ENCODE measurements around the gene HADH.
"Not testable (repeated sequence)": the region's sequence is repeated elsewhere in the genome, so short reads cannot be mapped to it uniquely, and the experiment has no call there.

Gene HADH

DNA sequence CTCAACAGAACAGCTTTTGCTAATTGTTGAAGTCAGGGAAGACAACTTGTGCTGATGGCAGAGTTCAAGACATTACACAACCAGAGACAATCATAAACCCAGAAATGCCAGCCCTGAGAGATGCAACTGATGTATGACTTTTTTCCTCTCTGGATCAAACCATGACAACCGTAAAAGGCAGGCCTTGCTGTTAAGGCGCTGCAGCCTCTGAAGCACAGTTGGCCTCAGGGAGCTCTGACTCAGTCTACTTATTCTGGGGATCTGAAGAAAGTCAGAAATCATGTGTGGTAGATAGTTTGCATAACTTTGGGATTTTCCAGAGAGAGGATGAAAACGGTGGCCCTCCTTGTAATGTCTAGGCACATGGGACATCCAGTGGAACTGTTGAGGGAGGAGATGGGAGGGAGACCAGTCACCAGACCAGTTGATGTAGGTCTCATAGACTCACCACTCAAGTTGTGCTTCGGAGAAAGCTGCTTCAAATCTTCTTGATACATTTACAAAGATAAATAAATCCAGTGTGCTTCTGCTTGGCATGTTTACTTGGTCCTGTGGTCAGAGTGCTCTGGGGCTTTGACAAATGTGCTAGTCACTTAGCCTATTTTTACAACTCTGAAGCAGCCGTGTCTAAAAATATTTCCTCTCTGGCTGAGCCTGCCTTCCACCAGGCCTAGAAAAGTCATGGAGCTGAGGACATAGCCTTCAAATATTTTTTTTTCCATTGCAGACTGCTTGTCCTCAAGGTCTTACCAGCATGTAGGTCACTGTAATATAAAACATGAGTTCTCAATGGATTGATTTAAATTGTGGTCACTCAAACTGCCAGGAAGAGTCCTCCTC lies 7.5 kb downstream of the HADH start:
- no peak for DNase-seq

DNA sequence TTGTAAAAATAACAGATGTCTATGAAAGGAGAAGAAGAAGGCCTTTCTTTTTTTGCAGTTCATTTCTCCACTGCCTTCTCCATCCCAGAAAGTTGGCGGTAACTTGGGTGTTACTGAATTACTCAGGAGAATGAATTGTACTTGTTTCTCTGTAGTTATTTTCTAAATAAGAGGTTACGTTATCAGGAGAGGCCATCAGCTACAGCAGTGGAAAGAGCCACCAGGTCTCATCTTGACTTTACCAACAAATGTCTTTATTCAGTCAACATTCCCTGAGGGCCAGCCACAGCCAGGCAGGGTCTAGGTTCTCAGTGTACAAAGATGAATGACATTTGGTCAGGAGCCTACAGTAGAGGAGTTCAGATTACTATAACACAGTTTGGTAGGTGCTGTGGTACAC lies 8.1 kb downstream of the HADH start:
- DNase-seq = no peak

DNA sequence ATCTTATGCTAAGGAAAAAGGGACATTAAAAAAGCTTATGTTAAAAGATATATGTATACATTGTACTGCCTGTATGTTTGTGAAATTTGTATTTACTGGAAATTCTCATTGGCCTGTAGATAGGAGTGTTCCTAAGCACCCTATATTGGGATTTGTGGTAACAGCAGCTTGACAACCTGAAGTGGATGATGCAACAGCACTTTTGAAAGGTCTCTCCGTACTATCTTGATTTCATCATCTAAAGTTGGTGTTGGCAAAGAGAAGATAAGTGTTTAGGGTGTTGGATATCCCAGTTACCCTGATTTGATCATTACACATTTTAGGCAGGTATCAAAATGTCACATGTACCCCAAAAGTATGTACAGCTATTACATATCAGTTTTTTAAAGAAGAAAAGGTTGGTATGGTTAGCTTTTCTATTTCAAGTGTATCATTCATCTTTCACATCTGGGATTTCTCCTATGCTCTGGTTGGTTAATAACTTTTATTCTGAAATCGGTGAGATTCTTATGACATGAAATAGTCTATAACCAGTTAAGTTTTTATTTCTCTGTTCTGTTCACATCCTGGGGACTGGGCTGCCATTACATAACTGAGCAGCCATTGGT lies 10.3 kb downstream of the HADH start:
- DNase-seq = peak; percentile 14

DNA sequence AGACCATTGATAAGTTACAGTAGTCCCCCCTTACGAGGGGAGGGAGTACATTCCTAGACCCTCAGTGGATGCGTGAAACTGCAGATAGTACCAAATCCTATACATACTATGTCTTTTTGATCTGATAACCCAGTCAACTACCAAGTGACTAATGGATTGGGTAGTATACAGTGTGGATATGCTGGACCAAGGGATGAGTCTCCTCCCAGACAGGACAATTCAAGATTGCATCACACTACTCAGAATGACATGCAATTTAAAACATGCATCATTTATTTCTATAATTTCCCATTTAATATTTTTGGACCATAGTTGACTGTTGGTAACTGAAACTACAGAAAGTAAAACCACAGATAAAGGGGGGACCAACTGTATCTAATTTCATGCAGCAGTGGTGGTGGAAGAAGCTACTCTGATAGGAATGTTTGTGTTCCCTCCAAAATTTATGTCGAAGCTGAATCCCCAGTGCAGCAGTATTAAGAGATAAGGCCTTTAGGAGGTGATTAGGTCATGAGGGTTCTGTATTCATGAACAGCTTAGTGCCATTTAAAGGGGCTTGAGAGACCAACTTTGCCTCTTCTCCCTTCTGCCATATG lies 11.9 kb downstream of the HADH start:
- no peak for DNase-seq

DNA sequence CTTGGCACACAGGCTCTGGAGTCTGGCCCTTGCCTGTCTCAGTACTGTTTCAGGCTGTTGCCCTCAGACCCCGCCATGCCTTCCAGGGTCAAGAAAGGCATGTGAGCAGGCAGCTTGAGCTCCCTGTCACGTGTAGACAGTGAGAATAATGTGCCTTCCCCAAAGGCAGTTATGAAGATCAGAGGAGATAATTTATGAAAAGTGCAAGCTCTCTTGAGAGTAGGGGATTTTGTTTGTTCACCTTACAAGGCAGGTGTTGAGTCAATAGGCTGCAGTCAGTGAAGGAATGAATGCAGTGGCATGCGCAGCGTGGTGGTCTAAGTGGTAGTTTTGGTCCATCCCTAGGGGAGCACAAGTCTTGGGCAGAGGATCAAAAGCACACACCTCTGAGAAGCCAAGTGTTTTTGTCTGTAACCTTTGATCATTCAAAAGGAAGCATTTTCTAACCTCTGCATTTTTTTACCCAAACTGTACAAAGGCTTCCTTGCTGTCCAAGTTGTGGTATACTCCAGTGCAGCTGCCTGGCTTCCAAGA lies 14.4 kb downstream of the HADH start:
- no peak for DNase-seq

DNA sequence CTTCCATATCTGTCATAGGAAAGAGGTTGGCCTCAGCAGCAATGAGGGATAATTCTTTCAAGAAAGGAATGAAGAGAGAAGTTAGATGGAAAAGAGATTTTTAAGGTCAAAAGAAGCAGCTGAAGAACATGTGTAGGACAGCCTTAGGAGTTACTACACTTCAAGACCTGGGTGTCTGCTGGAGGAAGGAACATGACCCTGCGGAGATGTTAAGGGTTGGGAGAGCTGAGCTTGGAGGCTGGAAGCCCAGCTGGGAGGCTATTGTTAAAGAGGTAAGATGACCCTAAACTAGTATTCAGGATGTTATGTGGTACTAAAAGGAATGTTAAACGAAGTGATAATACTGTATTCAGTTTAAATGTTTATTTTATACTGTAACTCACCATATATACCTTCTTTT lies 15.0 kb downstream of the HADH start:
- no peak for DNase-seq

DNA sequence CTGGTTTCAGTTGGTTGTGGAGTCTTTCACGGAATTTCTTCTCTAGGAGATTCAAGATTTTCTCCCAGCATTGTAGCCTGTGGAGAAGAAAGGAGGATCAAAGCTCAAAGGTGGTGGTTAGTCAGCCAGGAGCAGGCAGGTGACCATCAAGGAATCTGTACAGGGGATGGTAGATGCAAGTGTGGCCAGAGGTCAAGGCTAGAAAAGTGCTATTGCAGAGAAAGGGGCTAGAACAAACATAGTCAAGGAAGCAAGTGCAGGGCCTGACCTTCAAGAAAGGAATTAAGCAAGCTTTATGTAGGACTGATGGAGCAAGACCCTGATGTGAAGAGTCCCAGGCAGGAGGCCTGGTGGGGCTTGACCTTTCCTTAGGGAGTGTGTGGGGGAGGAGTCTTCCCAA lies 16.1 kb downstream of the HADH start:
- DNase-seq = no peak

DNA sequence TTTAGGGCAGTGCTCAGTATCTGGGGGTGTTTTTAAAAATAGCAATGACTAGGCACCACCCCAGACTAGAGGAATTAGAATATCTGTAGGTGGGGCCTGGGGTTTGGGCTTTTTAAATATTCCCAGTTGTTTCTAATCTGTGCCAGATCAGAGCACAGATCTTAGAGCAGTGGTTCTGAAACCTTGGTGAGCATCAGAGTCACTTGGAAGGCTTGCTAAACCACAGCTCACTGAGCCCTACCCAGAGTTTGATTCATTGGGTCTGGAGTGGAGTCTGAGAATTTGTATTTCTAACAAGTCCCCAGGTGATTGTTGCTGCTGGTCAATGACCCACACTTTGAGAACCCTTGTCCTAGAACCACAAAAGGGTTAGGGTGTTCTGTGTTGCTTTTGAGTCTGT lies 16.7 kb downstream of the HADH start:
- DNase-seq = no peak

DNA sequence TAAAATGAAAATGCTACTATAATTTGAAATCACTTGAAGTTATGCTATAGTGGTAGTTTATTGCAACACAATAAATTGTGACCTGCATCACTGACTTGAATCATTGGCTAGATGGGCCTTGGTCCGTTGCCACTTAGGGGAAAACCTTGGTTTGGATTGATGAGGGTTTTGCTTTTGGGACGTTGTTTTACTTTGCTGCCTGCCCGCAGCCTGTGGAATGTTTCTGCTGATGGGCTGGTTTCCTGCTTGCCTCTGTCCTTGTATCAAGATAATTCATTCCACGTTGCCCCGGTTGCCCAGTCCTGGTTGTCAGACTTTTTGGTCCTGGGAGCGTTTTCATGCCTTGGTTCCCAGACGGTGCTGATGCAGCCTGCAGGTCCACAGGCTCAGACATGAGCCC lies 18.3 kb downstream of the HADH start:
- no peak for DNase-seq

DNA sequence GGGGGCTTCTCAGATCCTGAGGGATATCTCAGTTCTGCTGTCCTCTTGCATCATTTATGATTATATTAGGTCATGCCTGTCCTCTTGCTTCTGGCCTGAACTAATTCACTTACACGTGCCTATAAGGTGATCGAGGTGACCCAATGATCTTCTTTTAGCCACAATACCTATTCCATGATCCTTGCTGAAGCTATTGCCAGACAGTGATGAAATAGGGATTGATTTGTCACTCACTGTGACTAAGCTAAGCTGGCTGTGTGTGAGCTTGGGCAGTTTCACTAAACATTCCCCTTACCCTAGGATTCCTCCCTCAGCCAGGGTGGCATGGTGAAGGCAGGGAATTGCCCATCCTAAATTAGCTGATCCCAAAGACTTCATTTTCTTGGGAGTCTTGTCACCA lies 19.0 kb downstream of the HADH start:
- DNase-seq = no peak

DNA sequence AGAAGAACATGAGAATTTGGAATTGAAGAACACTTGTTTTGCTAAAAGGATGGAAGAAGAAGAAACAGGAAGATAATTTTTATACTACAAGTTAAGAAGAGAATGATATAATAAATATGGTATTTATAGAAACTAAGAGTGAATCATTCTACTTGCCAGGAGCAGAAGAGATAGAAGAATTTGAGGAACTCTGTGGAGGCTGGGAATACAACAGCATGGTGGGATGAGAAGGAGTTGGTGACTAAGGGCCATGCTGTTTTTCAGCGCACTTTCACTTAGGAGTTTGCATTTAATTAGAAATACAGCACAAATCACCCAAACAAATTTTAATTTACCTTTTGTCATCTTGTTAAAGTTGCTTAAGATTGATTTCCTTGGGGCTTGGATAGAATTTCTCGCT lies 20.5 kb downstream of the HADH start:
- DNase-seq = no peak

DNA sequence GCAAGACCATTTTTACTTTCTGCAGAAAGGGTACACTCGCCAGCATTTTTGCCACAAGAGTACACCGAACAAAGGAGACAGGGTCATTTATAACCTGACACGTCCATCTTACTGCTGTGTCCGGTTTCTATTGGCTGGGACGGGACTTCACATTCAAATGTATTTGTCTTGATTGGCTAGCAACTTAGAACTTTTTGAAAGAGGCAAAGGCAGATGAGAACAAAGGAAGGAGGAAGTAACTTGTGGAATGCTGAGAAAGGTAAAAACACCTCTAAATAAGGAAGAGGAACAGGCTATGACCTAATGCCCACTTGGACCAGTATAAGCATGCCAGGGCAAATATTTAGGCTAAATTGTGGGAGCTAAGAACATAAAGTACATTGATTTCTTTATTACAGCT lies 22.7 kb downstream of the HADH start:
- DNase-seq = not testable (repeated sequence)

DNA sequence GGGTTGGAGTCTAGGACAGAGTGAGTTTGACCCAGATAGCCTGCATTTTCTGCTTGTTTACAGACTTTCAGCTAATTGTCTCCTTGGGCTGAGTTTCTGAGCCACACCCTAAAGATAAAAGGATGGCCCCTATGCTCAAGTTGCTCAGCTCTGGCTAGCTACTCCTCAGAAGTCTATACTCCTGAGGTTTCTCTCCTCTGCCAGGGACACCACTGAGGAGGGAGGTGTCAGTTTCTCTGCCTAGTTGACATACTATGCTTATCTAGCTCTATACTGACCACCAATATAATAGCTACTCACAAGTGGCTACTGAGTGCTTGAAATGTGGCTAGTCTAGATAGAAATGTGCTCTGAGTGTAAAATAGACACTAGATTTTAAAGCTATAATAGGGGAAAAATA lies 23.6 kb downstream of the HADH start:
- no peak for DNase-seq

DNA sequence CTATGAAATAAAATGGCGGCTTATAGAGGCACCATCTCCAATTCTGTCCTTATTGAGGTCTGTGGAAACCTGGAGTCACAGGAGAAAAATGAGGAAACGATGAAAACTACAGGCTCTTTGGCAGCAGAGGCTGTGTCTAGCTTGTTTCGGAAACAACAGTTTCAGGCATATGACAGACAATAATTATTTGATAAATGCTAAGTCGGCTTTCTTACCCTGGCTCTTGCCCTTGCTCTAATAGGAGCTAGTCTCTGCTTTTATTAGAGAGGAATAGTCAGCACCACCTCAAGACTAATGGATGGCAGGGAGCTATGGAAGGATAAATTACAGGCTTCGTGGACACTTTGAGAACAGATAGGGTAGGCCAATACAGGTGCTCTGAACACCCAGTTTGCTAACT lies 24.3 kb downstream of the HADH start:
- DNase-seq = no peak

DNA sequence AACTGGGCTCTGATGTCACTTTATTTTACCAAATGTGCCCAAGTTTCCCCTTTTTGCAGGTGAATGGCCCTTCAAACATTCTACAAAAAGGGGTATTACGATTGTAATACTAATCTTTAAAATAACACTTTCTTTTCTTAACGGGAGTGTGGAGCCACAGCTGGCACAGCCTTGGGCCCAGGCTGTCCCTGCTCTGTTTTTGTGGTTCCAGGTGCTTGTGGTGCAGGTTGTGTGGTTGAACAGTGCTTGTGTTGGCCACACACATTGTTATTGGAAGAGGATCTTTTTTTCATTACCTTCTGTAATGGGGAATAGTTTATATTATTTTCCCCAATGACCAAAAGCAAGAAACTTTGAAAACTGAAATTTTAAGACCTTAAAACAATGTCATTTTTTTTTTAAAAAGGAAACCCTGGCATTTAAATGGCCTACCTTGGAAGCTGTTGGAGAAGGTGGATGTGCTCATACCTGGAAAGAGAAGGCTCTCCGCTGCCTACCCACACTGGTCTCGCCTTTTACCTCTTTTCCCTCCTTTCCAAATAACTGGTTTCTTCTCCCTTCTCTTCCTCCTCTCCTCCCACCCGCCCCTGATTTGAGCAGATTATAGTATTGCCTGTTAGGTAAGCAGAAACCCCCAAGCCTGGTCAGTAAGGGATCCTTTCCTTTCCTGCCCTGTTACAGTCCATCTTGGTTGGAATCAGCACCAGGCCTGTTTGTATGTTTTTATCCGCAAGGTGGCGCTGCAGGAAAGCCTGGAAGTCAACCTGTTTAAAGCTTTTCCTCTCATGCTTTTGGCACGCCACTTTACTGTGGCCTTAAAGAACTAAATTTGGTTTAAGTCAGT lies 28.6 kb downstream of the HADH start:
- peak; percentile 73 for DNase-seq

DNA sequence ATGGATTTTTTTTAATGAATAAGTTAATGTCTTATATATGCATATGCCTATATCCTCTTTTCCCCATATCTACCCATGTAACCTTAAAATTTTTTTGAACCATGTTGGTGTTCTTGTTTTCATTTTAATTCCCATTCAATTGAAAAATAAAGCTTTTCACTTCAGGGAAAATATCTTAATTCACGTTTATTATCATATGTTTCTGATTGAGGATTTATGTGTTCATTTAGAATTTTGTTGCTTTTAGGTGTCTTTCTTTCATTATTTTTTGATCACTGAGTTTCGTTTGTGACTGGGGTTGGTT lies 29.1 kb downstream of the HADH start:
- no peak for DNase-seq

DNA sequence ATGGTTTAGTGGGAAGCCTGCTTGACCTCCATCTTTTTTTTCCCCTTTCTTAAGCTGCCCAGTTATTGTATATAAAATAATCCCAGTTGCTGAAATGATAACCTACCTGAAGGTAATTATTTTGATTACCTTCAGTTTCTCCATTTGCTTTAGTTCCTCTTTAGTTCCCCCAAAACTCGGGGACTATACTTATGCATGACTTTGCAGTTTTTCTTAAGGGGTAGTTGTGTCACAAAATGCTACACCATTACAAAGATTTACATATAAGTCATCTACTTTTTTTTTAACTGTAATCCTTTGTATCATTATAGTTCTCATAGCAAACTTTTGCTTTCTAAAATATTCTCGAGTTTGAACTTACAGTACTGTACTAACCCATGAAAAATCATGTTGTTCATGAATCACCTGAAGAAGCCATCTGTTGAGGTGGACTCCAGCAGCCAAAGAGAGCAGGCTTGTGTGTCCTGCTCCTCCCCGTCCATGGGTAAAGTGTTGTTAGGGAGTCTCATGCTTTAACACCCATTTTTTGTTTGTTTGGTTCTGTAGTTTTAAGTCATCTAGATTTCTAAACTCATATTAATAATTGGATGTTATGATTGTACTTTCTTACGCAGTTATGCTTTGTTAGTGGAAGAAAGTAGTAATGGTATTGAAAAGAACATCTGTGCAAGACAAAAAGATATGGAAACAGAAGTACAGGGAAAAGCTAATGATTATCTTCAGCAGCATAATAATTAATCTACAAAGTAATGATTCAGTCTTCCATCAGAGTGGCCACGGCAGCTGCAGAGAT lies 34.6 kb downstream of the HADH start:
- no peak for DNase-seq

DNA sequence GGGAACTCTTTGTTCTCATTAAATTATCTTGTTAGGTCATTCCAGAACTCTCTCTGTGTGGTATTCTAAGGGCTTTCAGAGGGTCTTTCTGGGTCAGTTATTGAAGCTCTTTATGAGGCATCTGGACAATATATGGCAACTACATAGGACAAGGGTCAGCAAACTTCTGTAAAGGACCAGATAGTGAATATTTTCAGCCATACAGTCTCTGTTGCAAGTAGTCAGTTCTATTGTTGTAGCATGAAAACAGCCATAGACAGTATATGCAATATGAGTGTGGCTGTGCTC lies 35.1 kb downstream of the HADH start:
- DNase-seq = no peak

DNA sequence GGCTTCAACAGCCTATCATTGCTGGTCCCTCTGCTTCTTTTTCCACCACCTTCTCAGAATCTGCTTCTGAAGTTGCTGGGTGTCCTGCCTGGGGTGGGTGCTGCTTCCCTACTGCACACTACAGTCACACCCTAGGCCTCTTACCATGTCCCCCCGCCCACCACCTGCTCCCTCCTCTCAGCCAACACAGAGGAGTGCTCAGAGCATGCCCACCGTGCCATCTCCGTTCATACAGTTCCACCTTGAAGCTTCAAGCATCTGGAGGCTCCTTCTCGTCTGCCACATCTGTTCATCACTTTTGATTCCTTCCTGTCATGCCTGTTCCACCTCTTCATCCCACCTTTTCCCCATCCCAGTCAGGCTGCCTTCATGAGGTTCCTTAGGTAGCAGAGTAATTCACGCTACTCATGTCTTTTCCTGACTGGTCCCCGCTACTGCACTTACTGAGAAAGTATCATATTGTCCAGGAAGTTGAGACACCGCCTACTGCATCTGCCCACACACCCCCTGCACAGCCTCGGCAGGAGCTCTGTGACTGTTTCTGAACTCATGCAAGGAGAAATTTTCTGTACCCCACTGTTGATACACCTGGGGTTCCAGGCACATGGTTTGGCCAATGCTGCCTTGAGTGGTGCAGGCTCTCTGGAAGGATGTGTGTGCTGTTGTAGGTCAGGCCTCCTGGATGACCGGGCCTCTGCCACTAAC lies 39.5 kb downstream of the HADH start:
- no peak for DNase-seq

DNA sequence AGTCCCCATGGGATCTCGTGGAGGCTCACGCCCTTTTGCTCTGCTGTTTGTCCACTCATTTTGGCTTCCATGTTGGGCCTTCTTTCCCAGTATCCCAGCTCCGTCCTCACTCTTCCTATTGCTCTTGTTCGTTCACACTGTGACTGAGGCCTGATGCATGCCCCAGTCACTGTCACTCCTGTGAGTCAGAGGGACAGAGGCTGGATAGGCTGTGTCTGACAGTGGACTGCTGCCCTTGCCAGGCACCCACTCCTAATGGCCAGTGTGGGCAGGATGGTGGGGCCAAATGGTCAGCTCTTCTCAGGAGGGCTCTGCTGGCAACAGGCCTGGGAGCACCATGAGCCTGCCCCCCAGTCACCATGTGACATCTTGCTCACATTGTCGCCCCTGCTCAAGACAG lies 40.0 kb downstream of the HADH start:
- no peak for DNase-seq

DNA sequence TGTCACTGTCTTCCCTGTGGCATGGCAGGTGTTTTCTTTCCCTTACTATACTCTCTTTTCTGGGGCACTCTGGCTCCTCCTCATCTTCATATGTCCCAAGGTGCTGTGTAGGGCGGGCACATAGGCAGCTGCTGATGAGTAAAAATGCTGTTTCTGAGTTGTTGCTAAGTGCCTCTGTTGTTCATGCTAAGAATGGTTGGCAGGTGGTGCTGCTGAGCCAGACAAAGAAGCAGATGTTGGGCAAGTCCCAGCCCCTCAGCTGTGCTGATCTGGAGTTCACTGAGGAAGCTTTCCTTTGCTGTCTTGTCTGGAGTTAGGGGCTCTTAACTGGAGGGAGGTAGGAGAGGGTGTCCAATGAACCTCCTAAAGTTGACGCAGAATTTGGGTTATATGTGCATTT lies 40.6 kb downstream of the HADH start:
- peak; percentile 82 for DNase-seq

DNA sequence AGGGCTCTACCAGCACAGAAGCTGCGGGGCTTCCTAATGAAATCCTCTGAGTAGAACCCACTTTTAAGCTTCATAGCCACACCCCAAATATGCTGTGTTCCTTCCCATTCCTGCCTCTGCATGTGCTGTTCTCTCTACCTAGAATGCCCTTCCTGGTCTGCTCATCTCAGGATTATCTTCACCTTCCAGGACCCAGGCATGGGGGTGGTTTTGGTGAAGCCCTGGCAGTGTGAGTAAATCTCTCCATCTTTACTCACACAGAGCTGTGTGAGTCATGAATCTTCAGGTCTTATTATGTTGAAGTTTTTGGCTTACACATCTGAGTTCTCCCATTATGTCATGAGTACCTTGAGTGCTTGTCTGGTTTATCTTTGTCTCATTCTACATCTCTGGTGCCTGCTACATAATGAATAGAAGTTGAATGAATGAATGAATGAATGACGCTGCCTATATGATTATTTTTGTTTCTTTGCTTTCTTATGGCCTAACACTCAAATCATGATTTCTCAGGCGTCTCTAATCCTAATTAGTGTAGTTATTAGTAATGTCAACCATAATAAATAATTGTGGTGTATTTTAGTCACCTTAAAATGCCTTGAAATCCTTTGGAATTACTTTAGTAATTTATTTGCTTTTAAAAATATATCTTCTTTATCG lies 41.9 kb downstream of the HADH start:
- DNase-seq = no peak
